Pulmonary artery endothelial cell (primary cell): ENCODE measurements around the gene HOXA13. TPM values are rescaled to one million over a fixed set of nuclear protein-coding genes. Genes with fewer than 3 reads are reported as not detected.
A peak's percentile ranks its signal among the peaks of the same experiment; 100 is the strongest.

Experiments
- DNase-seq: peaks from one replicate; pipeline ENCODE4 v3.0.0-alpha.2; 2011; ENCODE audit warnings: low read depth, low spot score
- total RNA-seq: library from RNA; depleted of rRNA; stranded (reverse); fragments of >200 nt; gene quantifications from 2 replicates; pipeline ENCODE4 v1.2.3, GENCODE V29; 2014

Gene HOXA13
- total RNA-seq, 1 donor from 2014 or later: not detected

DNA sequence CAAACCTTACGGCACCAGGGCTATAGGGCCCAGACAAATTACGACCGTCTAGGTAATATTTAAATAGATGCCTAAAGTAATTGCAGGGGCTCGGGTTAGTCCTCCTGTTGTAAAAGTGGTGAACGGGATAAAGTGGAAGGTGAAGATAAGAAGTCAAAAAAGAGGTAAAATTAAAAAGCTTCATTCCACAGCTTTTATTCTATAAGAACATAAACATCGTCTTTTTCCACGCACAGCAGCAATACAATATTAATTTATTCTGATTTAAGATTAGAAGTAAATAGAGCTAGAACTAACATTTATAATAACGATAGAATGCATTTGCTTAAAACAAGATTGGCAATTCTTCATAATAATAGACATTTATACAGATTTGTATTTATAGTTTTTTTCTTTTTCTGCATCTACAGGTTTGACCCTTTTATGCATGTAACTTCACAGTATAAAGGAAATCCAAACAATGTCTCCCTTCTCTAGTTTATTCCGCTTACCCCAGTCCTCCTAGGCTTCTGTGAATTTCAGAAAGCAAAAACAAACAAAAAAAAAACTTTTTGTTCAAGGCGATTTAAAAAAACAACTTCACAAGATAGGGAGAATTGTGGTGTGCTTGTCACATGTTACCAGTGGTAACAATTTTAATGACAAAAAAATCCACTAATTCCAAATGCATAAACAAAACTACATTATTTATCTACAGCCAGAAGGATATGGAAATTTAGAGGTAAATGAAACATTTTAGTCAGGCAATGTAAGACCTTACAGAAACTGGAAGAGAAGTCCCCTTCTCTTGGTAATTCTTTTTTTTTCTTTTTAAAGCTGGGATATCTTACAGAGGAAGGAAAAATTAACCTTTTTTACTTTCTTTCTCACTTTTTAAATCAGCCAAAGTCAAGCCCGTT lies 29.2 kb downstream of the HOXA13 start:
- DNase-seq: no peak

DNA sequence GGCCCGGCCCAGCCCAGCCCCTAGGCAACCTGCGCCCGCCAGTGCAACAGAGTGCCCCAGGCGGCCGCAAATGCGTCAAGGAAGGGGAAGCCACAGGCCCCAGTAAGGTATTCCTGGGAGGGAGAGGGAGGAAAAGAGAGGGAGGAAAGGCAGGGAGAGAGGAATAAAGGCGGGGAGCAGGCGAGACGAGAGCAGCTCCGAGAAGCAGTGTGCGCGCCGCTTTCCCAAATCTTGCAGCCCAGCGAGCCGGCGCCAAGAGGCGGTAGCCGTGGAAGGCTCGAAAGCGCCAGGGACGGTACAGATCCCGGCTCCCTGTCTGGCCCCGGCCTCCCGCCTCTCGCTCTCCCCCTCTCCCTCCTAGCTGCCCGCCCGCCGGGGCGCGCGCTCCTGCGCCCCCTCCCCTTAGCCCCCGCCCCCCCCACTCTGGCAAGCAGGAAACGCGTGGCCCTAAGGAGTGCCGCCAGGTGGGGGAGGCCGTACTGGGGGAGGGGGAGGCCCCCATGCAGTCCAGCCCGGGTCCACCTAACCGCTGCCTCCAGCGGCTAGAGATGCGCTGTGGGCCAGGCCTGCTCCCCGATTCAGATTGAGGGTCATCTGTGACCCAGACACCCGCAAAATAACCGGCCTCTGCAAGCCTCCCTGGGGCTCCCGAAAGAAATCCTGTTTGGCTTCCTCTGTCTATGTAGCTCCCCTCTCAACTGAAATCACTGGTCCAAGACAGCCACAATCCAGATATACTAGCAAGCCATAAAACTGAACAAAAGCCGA lies 30.0 kb downstream of the HOXA13 start:
- DNase-seq: no peak

GRCh38 chr7:27168265-27168947 lies 31.5 kb downstream of the HOXA13 start:
- no peak for DNase-seq

DNA sequence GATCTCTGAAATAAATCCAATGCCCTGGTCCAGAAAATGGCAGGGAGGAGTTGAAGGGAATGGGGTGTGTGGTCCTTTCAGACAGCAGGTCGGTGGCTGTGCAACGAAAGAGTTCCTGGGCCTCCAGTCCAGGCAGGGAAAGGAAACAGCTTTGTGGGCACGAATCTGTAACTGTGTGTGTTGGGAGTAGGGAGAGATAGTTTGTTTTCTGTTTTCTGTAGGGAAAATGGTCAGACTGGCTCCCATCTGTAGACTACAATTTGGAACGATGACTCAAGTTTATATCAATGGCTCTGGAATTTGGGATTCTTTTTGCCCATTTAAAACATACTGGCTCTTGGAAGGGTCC lies 32.0 kb downstream of the HOXA13 start:
- no peak for DNase-seq

- DNase-seq: no peak
Observed at GRCh38 chr7:27166531-27167505, 33.1 kb downstream of the HOXA13 start.

GRCh38 chr7:27165996-27166530 lies 33.8 kb downstream of the HOXA13 start:
- DNase-seq: no peak

DNA sequence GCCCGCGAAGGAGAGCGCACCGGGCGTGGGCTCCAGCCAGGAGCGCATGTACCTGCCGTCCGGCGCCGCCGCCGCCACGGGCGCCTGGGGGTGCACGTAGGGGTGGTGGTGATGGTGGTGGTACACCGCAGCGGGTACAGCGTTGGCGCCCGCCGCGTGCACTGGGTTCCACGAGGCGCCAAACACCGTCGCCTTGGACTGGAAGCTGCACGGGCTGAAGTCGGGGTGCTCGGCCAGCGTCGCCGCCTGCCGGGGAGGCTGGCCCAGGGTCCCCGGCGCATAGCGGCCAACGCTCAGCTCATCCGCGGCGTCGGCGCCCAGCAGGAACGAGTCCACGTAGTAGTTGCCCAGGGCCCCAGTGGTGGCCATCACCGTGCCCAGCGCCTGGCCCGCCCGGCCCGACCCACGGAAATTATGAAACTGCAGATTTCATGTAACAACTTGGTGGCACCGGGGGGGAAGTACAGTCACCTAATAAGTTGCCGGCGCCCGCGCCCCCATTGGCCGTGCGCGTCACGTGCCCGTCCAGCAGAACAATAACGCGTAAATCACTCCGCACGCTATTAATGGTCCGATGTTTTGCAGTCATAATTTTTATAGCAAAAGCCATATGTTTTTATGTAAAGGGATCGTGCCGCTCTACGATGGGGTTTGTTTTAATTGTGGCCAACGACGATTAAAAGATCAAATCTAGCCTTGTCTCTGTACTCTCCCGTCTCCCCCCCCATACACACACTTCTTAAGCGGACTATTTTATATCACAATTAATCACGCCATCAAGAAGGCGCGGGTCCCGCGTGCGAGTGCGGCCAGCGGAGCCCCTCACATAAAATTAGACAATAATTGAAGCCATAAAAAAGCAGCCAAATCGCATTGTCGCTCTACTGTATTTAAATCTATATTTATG lies 34.5 kb downstream of the HOXA13 start, which contains the start of gene HOXA9:
Gene HOXA9 (minus strand): TSS at position 449 of the 907 bp plus-strand sequence. CDS start 80 bp downstream, at position 369.
- peak; percentile 27 for DNase-seq

- no peak for DNase-seq
Observed at GRCh38 chr7:27164367-27165088, 35.4 kb downstream of the HOXA13 start.

DNA sequence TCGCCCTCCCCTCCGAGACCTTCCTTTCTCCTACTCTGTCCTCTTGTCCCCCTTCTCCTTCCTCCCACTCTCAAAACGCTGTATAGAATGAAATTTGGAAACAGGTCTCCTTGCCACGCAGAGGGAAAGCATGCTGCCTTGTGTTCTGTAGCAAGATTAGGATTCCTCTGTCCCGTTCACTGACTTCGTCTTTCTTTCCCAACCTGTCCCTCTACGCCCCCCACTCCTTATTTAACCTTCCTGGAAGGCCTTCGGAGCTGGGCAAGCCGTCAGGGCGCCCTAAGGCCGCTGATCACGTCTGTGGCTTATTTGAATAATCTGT lies 35.9 kb downstream of the HOXA13 start:
- DNase-seq: no peak

DNA sequence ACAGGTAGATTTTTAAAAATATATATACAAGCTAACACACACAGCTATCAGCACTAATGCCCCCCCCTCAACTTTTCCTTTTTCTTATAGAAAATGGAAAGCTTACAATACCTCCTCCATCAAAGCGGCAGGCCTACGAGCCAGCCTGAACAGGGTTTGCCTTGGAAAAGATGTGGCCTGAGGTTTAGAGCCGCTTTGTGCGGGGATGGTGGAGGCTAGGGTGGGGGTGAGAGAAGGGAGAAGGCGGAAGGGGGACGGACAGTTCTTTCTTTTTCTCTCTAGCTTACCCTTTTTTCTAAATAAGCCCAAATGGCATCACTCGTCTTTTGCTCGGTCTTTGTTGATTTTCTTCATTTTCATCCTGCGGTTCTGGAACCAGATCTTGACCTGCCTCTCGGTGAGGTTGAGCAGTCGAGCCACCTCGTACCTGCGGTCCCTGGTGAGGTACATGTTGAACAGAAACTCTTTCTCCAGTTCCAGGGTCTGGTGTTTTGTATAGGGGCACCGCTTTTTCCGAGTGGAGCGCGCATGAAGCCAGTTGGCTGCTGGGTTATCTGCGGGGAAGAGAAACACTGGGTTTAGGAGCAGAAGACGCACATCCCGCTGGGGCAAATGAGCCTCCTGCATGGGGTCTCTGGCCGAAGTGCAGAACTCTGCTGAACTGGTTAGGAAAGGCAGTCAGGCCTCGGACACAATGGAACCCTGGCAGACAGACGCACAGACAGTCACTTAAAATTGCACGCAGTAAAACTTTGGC lies 36.4 kb downstream of the HOXA13 start:
- DNase-seq: no peak

DNA sequence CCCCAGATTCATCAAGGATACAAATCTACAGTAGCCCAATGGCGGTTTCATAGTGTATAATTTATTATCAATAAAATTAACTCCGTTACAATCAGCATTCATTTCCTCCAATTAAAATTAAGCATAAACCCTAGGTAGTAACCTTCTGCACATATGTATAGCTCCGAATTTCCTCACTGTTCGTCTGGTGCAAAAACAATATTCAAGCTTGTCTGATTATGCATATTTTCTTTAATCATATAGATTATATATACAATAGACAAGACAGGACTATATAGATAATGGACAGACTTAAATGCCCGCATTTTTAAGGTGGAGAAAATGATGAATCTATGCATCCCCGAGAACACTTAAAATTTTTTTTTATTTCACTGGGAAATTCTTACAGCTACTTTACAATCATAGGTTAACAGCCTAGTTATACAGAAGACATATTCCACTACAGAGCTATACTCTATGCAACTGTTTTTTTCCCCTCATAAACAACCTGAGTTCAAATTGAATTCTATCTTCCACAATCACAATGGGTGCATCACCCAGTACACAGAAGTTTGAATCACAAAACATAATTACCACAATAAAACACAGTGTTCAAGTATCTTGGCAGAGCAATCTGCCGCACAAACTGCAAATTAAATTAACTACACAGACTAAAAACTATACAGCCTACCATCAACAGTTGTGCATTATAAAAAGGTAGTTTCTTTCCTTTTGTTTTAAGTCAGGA lies 37.2 kb downstream of the HOXA13 start:
- no peak for DNase-seq

DNA sequence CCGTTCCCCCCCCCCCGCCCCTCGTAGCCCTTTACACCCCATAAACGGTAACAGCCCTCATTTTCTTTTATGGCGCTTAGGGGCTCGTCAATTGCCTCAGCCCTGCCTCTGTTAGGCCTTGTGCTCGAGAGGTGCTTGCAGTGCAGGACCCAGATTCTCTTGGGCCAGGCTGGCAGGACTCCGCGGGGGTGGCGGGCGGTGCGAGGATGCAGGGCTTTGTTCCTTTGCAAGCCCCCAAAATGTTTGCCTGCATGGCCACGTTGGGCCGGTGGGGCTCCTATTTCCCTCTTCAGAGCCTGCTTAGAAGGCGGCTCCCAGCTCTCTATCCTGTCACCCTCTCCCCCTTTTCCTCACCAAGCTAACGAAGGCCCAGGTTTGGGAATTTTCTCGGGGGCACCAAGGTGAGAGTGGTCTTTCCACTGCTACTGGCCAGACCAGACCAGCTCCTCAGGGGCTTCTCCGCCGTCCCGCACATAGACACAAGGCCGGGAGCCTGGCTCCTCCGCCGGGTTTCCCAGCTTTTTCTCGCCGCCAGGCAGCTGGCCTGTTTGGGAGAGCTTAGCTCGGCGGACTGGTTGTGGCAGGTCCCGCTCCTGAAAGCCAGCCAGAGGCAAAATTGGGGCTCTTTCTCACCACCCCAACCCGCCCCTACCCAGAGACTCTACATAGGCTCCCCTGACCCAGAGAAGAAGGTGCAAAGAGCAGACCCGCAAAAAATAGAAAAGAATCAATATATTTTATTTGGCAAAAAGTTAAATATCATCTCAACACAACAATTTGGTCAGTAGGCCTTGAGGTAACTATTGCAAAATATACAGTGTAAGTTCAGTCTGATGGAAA lies 38.0 kb downstream of the HOXA13 start:
- DNase-seq: no peak

DNA sequence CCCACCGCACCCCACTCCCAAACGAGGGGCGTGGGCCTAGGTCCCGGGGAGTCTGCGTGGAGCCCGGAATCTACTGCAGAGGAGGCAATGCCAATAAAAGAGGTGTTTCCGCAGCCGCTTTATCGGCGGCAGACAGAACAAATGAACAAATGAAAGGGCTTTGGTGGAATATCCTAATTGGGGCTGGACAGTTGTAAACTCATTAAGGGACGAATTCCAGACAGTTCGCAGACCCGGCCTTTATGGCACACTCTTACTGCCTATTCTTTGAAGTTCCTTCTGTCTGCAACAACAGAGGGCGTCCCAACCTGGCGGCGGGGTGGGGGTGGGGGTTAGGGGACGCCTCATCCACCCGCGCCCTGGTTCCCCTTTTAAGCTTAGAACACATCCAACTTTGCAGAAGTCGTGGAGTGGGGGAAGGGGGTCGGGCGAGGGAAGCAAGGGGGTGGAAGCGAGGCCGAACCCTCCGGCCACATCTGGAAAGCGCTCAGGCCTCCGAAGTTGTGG lies 38.6 kb downstream of the HOXA13 start:
- no peak for DNase-seq

- DNase-seq: peak; percentile 57
Observed at GRCh38 chr7:27160546-27161213, 39.2 kb downstream of the HOXA13 start.

DNA sequence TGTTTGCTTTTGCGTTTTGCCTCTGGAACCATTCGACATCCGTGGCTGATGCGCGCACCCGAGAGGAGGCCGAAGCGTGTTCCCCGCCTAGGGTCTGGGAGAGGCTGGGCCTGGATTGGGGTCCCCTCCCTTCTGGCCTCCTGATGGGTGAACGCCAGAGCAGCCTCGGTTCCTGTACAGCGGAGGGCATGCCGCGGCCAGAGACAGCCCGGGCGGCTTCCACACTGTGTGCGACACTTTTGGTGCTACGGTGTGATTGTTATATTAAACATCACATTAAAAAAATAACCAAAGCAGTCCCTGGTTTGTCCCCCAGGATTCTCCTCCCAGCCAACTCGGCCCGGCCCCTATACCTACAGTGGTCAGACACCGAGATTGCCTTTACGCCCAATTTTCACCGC lies 39.7 kb downstream of the HOXA13 start:
- no peak for DNase-seq
